ENCODE results near the gene OR56B1. TPM values are rescaled to one million over a fixed set of nuclear protein-coding genes. Genes with fewer than 3 reads are reported as not detected.

Gene OR56B1
- total RNA-seq, 4 donors from 2014 or later: not detected

DNA sequence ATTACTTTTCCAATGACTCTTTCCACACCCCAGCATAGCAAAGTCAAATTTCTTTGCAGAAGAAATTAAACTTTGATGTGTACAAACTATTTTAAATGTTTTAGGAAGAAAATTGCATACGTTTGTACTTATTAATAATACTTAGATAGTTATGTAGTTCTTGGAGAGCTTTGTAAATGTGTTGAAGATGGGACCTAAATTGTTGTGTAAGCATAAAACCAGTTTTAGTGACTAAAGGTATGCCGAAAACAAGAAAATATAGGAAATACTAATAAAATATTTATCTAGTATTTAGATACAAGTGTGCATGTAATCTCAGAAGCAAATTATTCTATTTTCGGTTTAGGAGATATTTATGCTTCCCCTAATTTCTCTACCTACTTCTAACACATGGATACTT is 13.6 kb downstream of the OR56B1 start:
- no peak overlapping the region for H3K4me3 ChIP-seq
- intact Hi-C loops (cut with DNase I): no loop called here
- no peaks in the 10 kb centered on the region for H3K9me3 ChIP-seq
- no peaks in the 10 kb centered on the region for H3K27me3 ChIP-seq
- 75 to 77% methylated on average over 3 of the region's 3 CpGs for WGBS, 2 donors
- no peak for TF ChIP-seq POLR2A (IDR thresholded peaks at IDR 0.05)
- TF ChIP-seq, protein P1, sequence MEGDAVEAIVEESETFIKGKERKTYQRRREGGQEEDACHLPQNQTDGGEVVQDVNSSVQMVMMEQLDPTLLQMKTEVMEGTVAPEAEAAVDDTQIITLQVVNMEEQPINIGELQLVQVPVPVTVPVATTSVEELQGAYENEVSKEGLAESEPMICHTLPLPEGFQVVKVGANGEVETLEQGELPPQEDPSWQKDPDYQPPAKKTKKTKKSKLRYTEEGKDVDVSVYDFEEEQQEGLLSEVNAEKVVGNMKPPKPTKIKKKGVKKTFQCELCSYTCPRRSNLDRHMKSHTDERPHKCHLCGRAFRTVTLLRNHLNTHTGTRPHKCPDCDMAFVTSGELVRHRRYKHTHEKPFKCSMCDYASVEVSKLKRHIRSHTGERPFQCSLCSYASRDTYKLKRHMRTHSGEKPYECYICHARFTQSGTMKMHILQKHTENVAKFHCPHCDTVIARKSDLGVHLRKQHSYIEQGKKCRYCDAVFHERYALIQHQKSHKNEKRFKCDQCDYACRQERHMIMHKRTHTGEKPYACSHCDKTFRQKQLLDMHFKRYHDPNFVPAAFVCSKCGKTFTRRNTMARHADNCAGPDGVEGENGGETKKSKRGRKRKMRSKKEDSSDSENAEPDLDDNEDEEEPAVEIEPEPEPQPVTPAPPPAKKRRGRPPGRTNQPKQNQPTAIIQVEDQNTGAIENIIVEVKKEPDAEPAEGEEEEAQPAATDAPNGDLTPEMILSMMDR (IDR thresholded peaks at IDR 0.05): no peak
- DNase-seq: no peak
- no peaks in the 10 kb centered on the region for H3K36me3 ChIP-seq
- no peak overlapping the region for H3K27ac ChIP-seq
- H3K4me1 ChIP-seq: no peaks in the 10 kb centered on the region

DNA sequence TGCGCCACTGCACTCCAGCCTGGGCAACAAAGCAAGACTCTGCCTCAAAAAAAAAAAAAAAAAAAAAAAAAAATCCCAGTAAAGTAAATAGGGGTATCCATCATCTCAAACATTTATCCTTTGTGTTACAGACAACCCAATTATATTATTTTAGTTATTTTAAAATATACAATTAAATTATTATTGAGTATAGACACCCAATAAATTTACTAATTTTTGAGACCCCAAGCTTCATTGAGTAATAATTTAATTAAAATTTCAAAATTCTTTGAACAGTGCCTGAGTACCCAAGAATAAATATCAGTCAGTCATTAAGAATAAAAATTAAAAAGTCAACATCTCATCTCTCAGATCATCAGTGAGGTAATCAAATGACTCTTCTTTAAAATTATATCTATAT is 17.7 kb downstream of the OR56B1 start, which contains the start of gene OR52N4:
Gene OR52N4, plus strand, starts transcription at position 301 of the 400 bp plus-strand sequence. CDS start 498 bp downstream, outside the sequence.
- TF ChIP-seq, protein P1 (IDR thresholded peaks at IDR 0.05): no peak
- no peak for TF ChIP-seq POLR2A (IDR thresholded peaks at IDR 0.05)
- Histone ChIP-seq H3K27me3 (no peaks in the 10 kb centered on the region), H3K27ac (no peak within 1 kb of the TSS), H3K9me3 (no peaks in the 10 kb centered on the region), H3K4me3 (no peak within 1 kb of the TSS), H3K4me1 (no peaks in the 10 kb centered on the region), H3K36me3 (no peaks in the 10 kb centered on the region)
- no peak for DNase-seq
- WGBS, 2 donors: 82% methylated on average over 1 of the region's 1 CpG; no CpG with 5 or more reads in 1 of the 2 donors
- intact Hi-C loops (cut with DNase I): no loop called here

DNA sequence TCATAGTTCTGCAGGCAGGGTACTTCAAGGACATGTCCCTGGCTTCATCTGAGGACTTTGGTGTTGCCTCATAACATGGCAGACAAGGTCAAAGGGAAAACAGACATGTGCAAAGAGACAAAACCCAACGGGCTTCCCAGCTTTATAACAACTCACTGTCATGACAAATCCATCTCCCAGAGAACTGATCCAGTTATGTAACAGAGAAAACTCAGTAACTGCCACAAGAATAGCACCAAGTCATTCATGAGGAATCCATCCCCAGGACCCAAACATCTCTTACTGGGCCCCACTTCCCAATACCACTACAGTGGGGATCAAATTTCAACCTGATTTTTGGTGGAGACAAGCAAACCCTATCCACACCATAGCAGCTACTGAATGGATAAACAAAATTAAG is 30.8 kb downstream of the OR56B1 start:
- intact Hi-C loops (cut with DNase I): no loop called here
- H3K36me3 ChIP-seq: no peaks in the 10 kb centered on the region
- H3K27me3 ChIP-seq: no peaks in the 10 kb centered on the region
- no peak for DNase-seq
- H3K4me3 ChIP-seq: no peak overlapping the region
- WGBS, 2 donors: 50 to 64% methylated on average over 1 of the region's 1 CpG
- H3K27ac ChIP-seq: no peak overlapping the region
- no peaks in the 10 kb centered on the region for H3K4me1 ChIP-seq
- H3K9me3 ChIP-seq: no peaks in the 10 kb centered on the region
- TF ChIP-seq, protein P1 (IDR thresholded peaks at IDR 0.05): no peak
- TF ChIP-seq POLR2A (IDR thresholded peaks at IDR 0.05): no peak

DNA sequence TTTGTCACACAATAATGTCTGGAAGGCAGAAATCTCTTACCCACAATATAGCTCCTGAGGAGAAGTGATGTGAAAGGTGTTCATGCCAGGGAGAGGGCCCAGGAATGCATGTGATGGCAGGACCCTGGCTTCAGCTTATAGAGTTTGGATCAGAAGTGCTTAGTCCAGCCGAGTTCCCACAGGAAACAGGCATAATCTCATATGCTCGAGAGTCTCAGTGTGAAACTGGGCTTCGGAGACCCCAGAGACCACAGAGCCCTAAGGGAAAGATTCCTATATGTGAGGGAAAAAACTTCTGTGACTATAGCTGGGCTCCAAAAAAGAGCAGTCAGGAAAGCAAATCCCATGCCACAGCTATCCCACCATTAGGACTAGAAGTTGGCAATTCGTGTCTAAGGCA is 47.0 kb downstream of the OR56B1 start, which contains the start of gene OR52N5:
Gene OR52N5, minus strand, starts transcription at position 101 of the 400 bp plus-strand sequence. CDS start 4,721 bp downstream, outside the sequence.
- no peaks in the 10 kb centered on the region for H3K4me1 ChIP-seq
- H3K36me3 ChIP-seq: no peaks in the 10 kb centered on the region
- no peak within 1 kb of the TSS for H3K27ac ChIP-seq
- intact Hi-C loops (cut with DNase I): no loop called here
- DNase-seq: no peak
- WGBS, 2 donors: 50 to 53% methylated on average over 1 to 4 of the region's 4 CpGs
- H3K27me3 ChIP-seq: no peaks in the 10 kb centered on the region
- H3K4me3 ChIP-seq: no peak within 1 kb of the TSS
- no peaks in the 10 kb centered on the region for H3K9me3 ChIP-seq
- TF ChIP-seq POLR2A (IDR thresholded peaks at IDR 0.05): no peak
- TF ChIP-seq, protein P1 (IDR thresholded peaks at IDR 0.05): no peak

Other genes with a start within 250 kb of the OR56B1 start
- not detected for gene OR52D1, start 247.8 kb upstream of the OR56B1 start, total RNA-seq
- not detected for gene UBQLN3, start 226.5 kb upstream of the OR56B1 start, total RNA-seq
- gene UBQLNL, start 219.7 kb upstream of the OR56B1 start, total RNA-seq: under 1 TPM in 1 of 4 donors, not detected in 3; 0.27 TPM
- gene OR52H1, start 187.9 kb upstream of the OR56B1 start, total RNA-seq: under 1 TPM in 1 of 4 donors, not detected in 3; 0.38 TPM
- not detected for gene OR52B6, start 155.6 kb upstream of the OR56B1 start, total RNA-seq
- gene TRIM6, start 139.8 kb upstream of the OR56B1 start, total RNA-seq: 1 to 10 TPM; 1.7 to 9.9 (median 6.4) TPM
- 1 to 10 TPM; 2.9 to 7.4 (median 6.2) TPM for gene TRIM34, start 111.4 kb upstream of the OR56B1 start, total RNA-seq
- gene TRIM5, start 51.4 kb upstream of the OR56B1 start, total RNA-seq: 10 to 100 TPM; 12.6 to 15.7 (median 14.9) TPM
- 10 to 100 TPM; 16.0 to 51.9 (median 32.1) TPM for gene TRIM22, start 46.7 kb upstream of the OR56B1 start, total RNA-seq
- not detected for gene OR52N4, start 17.8 kb downstream of the OR56B1 start, total RNA-seq
- not detected for gene OR52N5, start 46.9 kb downstream of the OR56B1 start, total RNA-seq
- not detected for gene OR52N1, start 54.8 kb downstream of the OR56B1 start, total RNA-seq
- not detected for gene OR52N2, start 72.5 kb downstream of the OR56B1 start, total RNA-seq
- not detected for gene OR52E6, start 105.4 kb downstream of the OR56B1 start, total RNA-seq
- gene OR52E8, start 121.2 kb downstream of the OR56B1 start, total RNA-seq: not detected
- not detected for gene OR52E4, start 144.2 kb downstream of the OR56B1 start, total RNA-seq
- not detected for gene OR52E5, start 156.8 kb downstream of the OR56B1 start, total RNA-seq
- gene OR56A3, start 205.8 kb downstream of the OR56B1 start, total RNA-seq: not detected
- gene OR56A5, start 232.0 kb downstream of the OR56B1 start, total RNA-seq: not detected